GM21786 (cell line): ENCODE measurements around the gene GLIS2.

Experiments used
- ATAC-seq: cut with Tn5 transposase; IDR thresholded peaks from one replicate; pipeline ENCODE4 v1.9.1; 2021; ENCODE audit not compliant: unreplicated experiment

The GLIS2 gene

DNA sequence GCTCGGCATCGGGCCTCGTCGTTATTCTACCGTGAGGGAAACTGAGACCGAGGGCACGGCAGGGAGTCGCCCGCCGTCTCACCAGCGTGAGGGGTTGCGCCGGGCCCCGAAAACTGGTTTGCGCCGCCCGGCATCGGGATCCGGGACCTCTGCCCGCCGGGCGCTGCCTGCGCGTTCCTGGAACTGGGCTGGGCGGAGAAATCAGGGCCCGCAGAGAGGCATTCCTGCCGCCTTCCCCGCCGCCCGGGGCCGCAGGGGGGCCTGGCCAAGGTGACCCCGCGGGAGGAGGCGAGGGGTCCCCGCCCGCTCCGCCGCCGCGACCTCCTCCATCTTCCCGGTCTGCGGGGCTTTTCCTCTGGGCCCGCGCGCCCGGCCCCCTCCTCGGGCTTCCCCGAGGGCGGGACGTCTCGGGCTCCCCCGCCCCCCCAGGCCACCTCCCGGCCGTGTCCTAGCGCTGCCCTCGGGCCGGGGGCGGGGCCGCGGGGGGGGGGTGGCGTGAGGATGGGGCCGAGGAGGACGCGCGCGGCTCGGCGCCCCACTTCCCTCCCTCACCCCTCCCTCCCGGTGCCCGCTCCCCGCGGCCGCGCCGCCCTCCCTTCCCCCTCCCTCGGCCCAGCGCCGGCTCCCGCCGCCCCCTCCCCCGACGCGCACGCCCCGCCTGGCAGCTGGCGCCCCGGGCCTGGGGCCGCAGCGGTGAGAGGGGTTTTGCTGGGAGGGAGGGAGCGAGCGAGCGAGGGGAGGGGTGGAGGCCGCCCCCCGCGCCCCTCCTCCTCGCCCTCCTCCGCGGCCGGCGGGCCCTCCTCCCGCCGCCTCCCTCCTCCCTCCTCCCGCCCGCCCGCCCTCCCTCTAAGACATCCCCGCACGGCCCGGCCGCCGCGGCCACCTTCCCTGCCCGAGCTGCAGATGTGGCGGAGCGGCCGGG, at the start of gene GLIS2:
Gene GLIS2 (plus strand): TSS at position 882 of the 922 bp plus-strand sequence. CDS start 16,214 bp downstream, outside the sequence.
- no peak for ATAC-seq

GRCh38 chr16:4266372-4266771, 49.5 kb upstream of the GLIS2 start:
- no peak for ATAC-seq

- no peak for ATAC-seq
Measured at GRCh38 chr16:4270091-4270490, 45.8 kb upstream of the GLIS2 start.

- ATAC-seq, result no peak
Measured at GRCh38 chr16:4270595-4270994, 45.3 kb upstream of the GLIS2 start.

- peak; percentile 72 for ATAC-seq
Measured at GRCh38 chr16:4271176-4272113, 44.4 kb upstream of the GLIS2 start.

GRCh38 chr16:4272114-4272956, 43.5 kb upstream of the GLIS2 start:
- ATAC-seq, result no peak

- ATAC-seq, result no peak
Measured at GRCh38 chr16:4273858-4274311, 42.0 kb upstream of the GLIS2 start.

DNA sequence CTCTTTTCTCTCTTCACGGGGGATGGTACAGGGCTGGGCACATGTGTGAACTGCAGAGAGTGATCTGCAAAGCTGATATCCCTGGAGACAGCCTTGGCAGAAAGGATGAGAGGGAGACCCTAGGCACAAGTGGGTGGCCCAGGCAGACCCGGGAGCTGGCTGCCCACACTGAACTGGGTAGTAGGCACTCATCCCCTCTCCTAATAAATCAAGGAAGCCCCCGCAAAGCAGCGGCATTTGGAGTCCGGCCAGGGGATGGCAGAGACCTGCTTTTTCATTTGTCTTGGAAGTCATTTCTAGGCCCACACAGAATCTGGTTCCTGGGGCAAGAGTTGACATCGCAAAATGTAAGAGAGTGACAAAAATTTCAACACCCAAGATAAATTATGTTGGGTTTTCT, 40.0 kb upstream of the GLIS2 start:
- ATAC-seq, result no peak

DNA sequence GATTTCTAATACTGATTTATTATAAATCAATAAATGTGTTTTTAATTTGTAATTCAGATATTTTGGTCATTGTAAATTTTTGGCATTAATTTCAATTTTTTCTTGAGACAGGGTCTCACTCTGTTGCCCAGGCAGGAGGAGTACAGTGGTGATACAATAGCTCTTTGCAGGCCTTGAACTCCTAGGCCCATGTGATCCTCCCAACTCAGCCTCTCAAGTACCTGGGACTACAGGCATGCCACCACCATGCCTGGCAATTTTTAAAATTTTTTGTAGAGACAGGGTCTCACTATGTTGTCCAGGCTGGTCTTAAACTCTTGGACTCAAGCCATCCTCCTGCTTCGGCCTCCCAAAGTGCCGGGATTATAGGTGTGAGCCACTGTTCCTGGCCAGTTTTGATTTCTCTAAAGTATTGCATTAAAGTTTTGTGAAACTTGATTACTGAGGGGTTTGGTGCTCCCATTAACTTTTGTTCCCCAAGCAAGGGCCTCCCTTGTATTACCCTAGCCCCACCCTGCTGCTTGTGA, 37.8 kb upstream of the GLIS2 start:
- ATAC-seq, result no peak

- no peak for ATAC-seq
Measured at GRCh38 chr16:4280625-4281024, 35.2 kb upstream of the GLIS2 start.

- no peak for ATAC-seq
Measured at GRCh38 chr16:4283441-4283840, 32.4 kb upstream of the GLIS2 start.

DNA sequence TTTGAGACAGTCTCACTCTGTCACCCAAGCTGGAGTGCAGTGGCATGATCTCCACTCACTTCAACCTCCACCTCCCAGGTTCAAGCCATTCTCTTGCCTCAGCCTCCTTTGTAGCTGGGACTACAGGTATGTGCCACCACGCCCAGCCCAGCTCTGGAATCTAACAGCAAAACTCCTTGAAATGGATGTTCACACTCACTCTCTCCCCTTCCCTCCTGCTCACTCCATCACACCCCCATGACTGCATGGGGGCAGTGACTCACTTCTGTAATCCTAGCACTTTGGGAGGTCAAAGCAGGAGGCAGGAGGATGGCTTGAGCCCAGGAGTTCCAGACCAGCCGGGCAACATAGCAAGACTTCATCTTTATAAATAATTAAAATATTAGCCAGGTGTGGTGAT, 31.9 kb upstream of the GLIS2 start:
- ATAC-seq, result no peak

- no peak for ATAC-seq
Measured at GRCh38 chr16:4285167-4285566, 30.7 kb upstream of the GLIS2 start.

DNA sequence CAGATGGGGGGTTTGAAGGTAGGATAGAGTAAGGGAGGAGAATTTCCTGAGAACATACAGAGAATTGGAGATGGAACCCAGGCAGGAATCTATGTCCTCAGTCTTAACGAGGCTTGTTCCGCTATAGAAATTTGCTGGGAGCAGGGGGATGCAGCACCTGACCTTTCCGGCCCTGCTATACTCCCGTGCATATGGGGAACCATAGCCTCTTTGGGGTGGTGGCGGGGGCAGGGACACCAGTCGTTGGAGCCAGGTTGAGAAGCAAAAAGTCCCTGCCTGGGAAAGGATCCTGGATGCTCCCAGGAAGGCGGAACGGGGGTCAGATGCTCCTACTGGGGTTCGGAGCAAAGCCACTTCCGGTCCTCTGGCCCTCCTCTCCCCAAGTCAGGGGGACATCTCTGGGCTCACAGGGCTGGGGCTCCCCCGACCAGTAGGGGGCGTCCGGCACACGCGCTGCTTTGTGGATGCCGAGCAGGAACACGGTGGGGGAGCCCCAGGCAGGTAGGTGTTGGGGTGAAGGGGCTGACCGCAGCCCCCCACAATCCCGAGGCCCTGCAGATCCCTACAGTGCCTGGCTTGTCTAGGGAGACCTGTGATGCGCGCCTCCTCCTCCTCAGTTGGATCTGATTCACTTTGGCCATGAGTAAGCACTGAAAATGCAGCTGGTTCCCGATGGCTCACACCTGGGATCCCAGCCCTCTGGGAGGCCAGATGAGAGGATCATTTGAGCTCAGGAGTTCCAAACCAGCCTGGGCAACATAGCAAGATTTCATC, 27.5 kb upstream of the GLIS2 start:
- ATAC-seq, result no peak

DNA sequence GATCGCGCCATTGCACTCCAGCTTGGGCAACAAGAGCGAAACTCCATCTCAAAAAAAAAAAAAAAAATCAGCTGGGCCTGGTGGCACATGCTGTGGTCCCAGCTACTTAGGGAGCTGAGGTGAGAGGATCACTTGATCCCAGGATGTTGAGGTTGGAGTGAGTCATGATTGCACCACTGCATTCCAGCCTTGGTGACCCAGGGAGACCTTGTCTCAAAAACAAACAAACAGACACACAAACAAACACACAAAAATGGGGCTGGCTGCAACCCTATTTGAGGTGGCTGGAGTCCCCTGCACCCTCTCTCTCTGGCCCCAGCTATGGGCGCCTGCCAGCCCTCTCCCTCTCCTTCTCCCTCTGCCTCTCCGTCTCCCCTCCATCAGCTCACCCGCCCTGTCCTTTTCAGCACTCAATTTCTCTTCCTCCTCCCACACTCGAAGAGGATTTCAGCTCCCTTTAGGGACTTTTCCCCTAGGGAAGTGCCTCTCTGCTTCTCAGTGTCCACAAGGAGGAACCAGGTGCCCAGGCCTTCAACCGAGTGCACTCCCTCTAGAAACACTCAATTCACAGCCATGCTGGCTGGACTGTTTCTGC, 25.5 kb upstream of the GLIS2 start:
- ATAC-seq, result no peak

DNA sequence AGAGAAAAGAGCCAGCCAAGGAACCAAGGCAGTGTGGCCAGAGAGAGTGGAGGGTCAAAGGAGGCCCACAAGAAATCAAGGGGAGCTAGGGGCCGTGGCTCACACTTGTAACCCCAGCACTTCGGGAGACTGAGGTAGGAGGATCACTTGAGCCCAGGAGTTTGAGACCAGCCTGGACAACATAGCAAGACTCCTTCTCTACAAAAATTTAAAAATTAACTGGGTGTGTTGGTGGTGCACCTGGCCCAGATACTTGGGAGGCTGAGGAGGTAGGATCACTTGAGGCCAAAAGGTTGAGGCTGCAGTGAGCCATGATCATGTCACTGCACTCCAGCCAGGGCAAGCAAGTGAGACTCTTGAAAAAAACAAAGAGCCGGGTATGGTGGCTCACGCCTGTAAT, 24.2 kb upstream of the GLIS2 start:
- ATAC-seq, result no peak

GRCh38 chr16:4293181-4293716, 22.6 kb upstream of the GLIS2 start:
- no peak for ATAC-seq

DNA sequence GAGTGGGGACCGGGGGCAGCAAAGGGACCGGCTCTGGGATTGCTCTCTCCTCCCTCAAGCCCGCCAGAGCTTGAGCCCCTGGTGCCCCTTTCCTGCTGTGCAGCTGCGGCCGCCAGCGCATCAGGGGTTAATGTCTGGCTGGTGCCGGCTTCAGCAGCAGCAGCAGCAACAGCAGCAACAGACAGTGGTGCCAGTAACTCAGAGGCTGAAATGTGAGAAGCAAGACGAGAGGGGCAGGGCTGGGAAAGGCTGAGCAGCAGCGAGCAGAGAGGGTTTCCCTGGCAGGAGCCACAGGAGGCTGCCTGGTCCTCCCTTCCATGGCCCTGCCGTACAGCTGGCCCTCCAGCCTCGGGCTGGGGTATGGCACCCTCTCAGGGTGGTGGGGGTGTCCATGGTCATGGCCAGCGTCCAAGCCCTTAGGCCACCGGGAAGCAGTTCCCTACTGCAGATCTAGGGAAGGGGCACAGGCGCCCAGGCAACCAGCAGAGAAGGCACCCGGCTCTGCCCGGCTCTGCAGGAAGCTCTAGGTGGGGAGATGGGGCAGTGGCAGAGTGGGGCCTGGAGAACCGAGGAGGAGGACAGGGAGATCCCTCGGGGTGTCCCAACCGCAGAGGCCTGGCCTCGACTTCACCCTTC, 21.9 kb upstream of the GLIS2 start:
- ATAC-seq, result no peak

DNA sequence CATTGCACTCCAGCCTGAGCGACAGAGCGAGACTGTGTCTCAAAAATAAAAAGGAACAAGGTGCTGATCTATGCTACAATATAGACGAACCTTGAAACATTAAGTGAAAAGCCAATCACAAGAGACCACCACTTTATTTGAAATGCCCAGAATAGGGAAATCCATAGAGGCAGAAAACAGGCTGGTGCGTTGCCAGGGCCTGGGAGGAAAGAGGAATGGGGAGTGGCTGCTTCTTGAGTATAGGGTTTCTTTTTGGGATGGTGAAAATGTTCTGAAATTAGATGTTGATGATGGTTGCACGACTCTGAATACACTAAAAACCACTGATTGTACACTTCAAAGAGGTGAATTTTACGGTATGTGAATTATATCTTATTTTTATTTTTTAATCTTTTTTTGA, 20.3 kb upstream of the GLIS2 start:
- ATAC-seq, result no peak
